Measurements from ENCODE around the gene TOP3A.

Gene TOP3A

DNA sequence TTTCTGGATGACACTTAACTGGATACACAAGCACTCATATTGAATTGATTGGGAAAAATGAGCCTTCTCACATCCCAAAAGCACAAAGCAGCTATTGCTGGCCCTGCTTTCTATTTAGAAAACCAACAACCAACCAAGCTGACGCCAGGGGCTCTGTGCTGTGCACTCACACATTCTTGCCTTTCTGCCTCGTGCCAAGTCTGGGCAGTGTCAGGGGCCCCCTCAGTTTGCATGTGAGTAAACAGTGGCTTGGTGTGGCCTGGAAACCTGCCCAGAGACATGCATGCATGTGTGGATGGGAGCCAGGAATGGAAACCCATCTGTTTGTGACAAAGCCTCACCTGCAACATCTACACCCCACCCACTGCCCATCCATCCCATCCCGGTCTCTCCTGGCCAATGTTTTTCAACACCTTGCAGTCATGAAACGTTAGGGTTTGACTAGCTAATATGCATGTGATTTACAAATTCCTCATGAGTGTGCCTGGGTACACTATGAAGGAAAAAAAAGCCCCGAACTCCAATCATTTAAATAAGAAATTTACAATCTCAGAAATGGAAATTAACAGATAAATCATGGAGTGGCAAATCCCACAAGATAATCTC, 33.9 kb downstream of the TOP3A start:
- TF ChIP-seq, protein P1, sequence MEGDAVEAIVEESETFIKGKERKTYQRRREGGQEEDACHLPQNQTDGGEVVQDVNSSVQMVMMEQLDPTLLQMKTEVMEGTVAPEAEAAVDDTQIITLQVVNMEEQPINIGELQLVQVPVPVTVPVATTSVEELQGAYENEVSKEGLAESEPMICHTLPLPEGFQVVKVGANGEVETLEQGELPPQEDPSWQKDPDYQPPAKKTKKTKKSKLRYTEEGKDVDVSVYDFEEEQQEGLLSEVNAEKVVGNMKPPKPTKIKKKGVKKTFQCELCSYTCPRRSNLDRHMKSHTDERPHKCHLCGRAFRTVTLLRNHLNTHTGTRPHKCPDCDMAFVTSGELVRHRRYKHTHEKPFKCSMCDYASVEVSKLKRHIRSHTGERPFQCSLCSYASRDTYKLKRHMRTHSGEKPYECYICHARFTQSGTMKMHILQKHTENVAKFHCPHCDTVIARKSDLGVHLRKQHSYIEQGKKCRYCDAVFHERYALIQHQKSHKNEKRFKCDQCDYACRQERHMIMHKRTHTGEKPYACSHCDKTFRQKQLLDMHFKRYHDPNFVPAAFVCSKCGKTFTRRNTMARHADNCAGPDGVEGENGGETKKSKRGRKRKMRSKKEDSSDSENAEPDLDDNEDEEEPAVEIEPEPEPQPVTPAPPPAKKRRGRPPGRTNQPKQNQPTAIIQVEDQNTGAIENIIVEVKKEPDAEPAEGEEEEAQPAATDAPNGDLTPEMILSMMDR (IDR thresholded peaks at IDR 0.05; ENCODE audit: control extremely low read depth, extremely low read depth, low read depth, missing control alignments), result no peak
- ChIA-PET POLR2A (no interaction called here), CTCF (interaction anchor here (1.1 to 2.4 kb wide), 2 partner anchors 10 to 32 kb away, joined by 3 to 7 read pairs; no protein-coding TSS in a partner anchor)
- DNase-seq (ENCODE audit: extremely low spot score), result no peak

DNA sequence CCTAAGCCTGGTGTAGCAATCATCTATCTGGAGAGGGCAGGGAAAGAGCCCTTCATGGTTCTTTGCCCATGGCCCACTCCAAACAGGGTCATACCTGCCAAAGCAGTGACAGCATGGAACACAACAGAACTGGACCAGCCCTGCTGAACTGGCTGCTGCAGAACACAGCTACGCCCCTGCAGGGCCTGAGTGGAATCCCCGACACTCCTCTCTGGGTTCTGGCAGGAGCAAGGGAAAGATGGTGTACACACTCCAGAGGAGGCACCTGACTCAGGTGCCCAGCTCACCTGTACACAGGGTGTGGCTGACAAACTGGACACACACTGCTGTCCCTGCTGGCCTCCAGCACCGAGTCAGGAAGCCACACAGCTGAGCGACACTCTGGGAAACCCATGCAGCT, 34.5 kb downstream of the TOP3A start:
- ChIA-PET CTCF (interaction anchor here (0.7 to 2.4 kb wide), 3 partner anchors 9 to 31 kb away, joined by 3 to 7 read pairs (median 3); no protein-coding TSS in a partner anchor), POLR2A (no interaction called here)
- DNase-seq (ENCODE audit: extremely low spot score), result no peak
- TF ChIP-seq, protein P1 (IDR thresholded peaks at IDR 0.05; ENCODE audit: control extremely low read depth, extremely low read depth, low read depth, missing control alignments), result no peak

DNA sequence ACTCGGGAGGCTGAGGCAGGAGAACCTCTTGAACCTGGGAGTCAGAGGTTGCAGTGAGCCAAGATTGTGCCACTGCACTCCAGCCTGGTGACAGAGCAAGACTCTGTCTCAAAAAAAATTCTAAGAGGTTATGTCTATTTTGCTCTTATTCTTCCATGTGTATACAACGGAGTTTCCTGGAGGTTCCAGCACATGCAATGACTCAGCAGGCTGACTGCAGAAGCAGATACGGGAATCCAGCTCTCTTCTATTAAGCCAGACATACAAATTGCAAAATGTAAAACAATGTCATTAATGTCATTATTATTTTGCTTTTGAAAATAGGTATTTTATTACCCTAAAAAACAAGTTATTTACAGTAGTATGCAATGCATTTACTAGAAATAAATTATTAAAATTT, 35.9 kb downstream of the TOP3A start:
- ChIA-PET POLR2A (no interaction called here), CTCF (no interaction called here)
- TF ChIP-seq, protein P1 (IDR thresholded peaks at IDR 0.05; ENCODE audit: control extremely low read depth, extremely low read depth, low read depth, missing control alignments), result no peak
- DNase-seq (ENCODE audit: extremely low spot score), result no peak

DNA sequence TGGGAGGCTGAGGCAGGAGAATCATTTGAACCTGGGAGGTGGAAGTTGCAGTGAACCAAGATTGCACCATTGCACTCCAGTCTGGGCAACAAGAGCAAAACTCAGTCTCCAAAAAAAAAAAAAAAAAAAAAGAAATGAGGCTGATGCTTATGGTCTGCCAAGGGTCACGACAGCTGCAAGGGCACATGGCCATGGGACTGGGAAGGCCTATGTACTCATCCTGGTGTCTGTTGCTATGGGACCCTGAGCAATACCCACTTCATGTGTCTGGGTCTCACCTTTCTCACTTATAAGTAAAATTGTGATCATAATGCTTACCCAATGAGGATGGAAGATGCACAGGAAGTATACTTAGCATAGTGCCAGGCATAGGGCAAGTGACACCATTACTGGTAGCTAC, 37.7 kb downstream of the TOP3A start:
- CTCF ChIA-PET, result no interaction called here
- DNase-seq (ENCODE audit: extremely low spot score), result no peak
- TF ChIP-seq, protein P1 (IDR thresholded peaks at IDR 0.05; ENCODE audit: control extremely low read depth, extremely low read depth, low read depth, missing control alignments), result no peak
- POLR2A ChIA-PET, result no interaction called here

DNA sequence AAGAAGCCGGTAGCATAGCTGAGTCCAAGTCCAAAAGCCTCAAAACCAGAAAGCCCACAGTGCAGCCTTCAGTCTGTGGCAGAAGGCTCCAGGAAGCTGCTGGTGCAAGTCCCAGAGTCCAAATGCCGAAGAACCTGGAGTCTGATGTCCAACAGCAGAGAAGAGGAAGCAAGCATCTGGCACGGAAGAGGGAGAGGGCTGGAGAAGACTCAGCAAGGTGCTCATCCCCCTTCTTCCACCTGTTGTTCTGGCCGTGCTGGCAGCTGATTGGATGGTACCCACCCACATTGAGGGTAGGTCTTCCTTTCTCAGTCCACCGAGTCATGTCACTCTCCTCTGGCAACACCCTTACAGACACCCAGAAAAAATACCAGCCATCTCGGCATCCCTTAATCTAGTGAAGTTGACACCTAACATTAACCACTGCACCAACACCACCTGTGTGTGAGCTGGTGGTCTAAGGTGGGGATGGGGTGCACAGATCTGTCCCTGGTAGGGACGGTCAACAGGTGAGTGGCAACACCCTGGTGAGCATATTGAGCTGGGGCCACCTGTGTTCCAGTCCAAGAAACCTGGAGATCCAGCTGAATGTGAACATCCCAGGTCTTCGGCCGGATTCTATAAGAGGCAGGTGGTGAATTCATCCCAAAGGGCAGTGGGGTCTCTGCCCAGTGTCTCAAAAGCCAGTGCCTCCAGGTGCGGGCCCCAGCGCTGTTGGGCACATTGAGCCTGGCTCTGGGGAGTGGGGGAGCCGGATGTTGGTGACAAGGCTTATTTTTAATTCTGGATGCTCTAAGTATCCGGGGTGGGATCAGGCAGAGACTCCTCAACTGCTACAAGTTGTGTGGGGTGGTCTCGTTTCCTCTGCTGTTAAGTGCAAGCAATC, 44.5 kb downstream of the TOP3A start:
- ChIA-PET CTCF (interaction anchor here (2.0 kb wide), 1 partner anchor 10 kb away, joined by 7 read pairs; no protein-coding TSS in a partner anchor), POLR2A (interaction anchor here (1.5 kb wide), 1 partner anchor 15 kb away, joined by 3 read pairs; no protein-coding TSS in a partner anchor)
- no peak for DNase-seq (ENCODE audit: extremely low spot score)
- TF ChIP-seq, protein P1 (IDR thresholded peaks at IDR 0.05; ENCODE audit: control extremely low read depth, extremely low read depth, low read depth, missing control alignments), result no peak

DNA sequence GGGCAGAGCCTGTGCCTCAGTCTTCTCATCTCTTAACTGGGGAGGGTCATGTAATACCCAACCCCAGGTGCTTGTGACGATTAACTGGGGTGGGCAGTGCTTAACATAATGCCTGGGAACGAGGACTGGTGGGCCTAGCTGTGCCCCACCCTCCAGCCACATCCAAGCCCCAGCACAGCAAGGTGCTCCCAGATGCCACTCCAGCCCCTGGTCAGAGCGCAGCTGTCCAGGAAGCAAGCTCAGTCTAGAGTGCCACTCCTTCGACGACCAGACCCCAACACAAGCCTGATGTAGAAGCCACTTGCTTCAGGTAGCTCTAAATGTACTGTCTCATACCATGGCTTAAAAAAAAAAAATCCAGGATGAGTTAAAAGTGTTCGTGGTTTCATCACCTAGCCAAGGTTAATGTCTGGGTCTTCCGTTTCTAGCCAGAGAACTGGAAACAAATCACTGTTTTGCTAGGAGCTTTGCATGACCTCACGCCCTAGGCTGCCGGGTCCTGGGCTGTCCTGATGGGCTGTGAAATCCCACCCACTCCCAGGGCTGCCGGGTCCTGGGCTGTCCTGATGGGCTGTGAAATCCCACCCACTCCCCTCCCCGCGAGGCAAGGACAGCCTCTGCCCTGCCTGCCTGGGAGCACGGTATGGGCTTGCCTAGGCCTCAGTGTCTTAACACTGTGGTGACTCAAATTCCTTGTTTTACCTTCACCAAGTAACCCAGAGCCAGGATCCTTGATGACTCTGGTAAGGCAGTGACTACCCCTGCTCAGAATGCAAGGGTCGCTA, 46.7 kb downstream of the TOP3A start:
- ChIA-PET CTCF (interaction anchor here (1.6 kb wide), 1 partner anchor 20 kb away, joined by 4 read pairs; no protein-coding TSS in a partner anchor), POLR2A (no interaction called here)
- no peak for DNase-seq (ENCODE audit: extremely low spot score)
- TF ChIP-seq, protein P1 (IDR thresholded peaks at IDR 0.05; ENCODE audit: control extremely low read depth, extremely low read depth, low read depth, missing control alignments), result no peak
